ENCODE results near the gene CCKAR.

- TF ChIP-seq CTCF (IDR thresholded peaks at IDR 0.05) = no peak
- TF ChIP-seq POLR2AphosphoS5 (IDR thresholded peaks at IDR 0.05; ENCODE audit: low read depth, low read length) = no peak
- no peak for TF ChIP-seq SIN3A (IDR thresholded peaks at IDR 0.05; ENCODE audit: borderline replicate concordance, insufficient read depth, low read depth, low read length)
Observed at GRCh38 chr4:26525136-26525770, 35.0 kb upstream of the CCKAR start.

Measured in Panc1 (cell line).